A549 (cell line): Measurements from ENCODE around the gene SUPT5H. TPM values are rescaled to one million over a fixed set of nuclear protein-coding genes. Genes with fewer than 3 reads are reported as not detected.

ENCODE experiments used
- ATAC-seq, 2 experiments: fragments of 200-7000 bp in 1 of 2; fragments of >200 bp in 1 of 2; cut with Nextera tagmentation in 1 of 2; cut with Tn5 transposase in 1 of 2; 3 replicates each; pipeline versions ENCODE4 v1.8.0 to v1.9.1; 2018 to 2020; ENCODE audit warnings: mild to moderate bottlenecking in 1 of 2, moderate library complexity in 1 of 2
- CTCF ChIA-PET: fragments of 300-600 bp; sonication (Branson Sonifier 250); formaldehyde crosslinking; extraction: SDS; loops from one replicate; lab custom pipeline; 2021; ENCODE audit warnings: antibody characterized with exemption, inconsistent platforms; lab: Yijun Ruan, JAX
- POLR2A ChIA-PET: fragments of 350-600 bp; formaldehyde crosslinking; extraction: SDS; loops from one replicate; lab custom pipeline; 2021; ENCODE audit warnings: antibody characterized with exemption, inconsistent platforms; lab: Yijun Ruan, JAX
- DNase-seq, 2 experiments: peaks; one replicate each; pipeline versions ENCODE4 v3.0.0 to v3.0.0-alpha.2; 2011 to 2016; ENCODE audit warnings: low read depth in 1 of 2, low spot score in 1 of 2
- FAIRE-seq: peaks from 2 replicates; lab custom pipeline; 2011; peaks lifted over from hg19 to GRCh38; lab: Jason Lieb, UNC
- H3K27ac ChIP-seq, 2 experiments: fragments of >200 bp; sonication (Bioruptor Twin); formaldehyde crosslinking; 3 replicates each; pipeline ENCODE4 v1.5.1; 2016 to 2017
- H3K4me1 ChIP-seq: fragments of >200 bp; sonication (Bioruptor Twin); formaldehyde crosslinking; 3 replicates; pipeline ENCODE4 v1.6.1; 2016
- H3K4me2 ChIP-seq: fragments of >200 bp; sonication (Bioruptor Twin); formaldehyde crosslinking; 3 replicates; pipeline ENCODE4 v1.6.1; 2016
- H3K4me3 ChIP-seq: fragments of >200 bp; sonication (Bioruptor Twin); formaldehyde crosslinking; 3 replicates; pipeline ENCODE4 v1.5.1; 2016
- H3K9me3 ChIP-seq: fragments of >200 bp; sonication (Bioruptor Twin); formaldehyde crosslinking; 3 replicates; pipeline ENCODE4 v1.6.1; 2016
- CEBPB ChIP-seq, 2 experiments: fragments of >200 bp in 1 of 2; sonication (Bioruptor Twin) in 1 of 2; formaldehyde crosslinking in 1 of 2; IDR thresholded peaks; 2 replicates each; pipeline ENCODE4 v1.6.1; 2012 to 2016
- CHD4 ChIP-seq: fragments of 200-600 bp; sonication (generic); IDR thresholded peaks from 2 replicates; pipeline ENCODE4 v1.6.1; 2016; ENCODE audit warnings: antibody characterized with exemption, mild to moderate bottlenecking, borderline replicate concordance
- CTCF ChIP-seq: fragments of >200 bp; sonication (Bioruptor Twin); formaldehyde crosslinking; IDR thresholded peaks from 3 replicates; pipeline ENCODE4 v1.5.1; 2016
- EHF ChIP-seq: fragments of 250-450 bp; sonication (Bioruptor Pico); IDR thresholded peaks from 2 replicates; pipeline ENCODE4 v1.5.0; 2020; ENCODE audit warnings: mild to moderate bottlenecking
- EP300 ChIP-seq, 2 experiments: fragments of >200 bp; sonication (Bioruptor Twin); formaldehyde crosslinking; IDR thresholded peaks; 2 replicates in 1 of 2; 3 replicates in 1 of 2; pipeline ENCODE4 v1.6.1; 2016 to 2017
- ESRRA ChIP-seq: fragments of 150-350 bp; IDR thresholded peaks from 2 replicates; pipeline ENCODE4 v1.6.1; 2014; ENCODE audit warnings: mild to moderate bottlenecking, low read length, borderline replicate concordance
- FOSB ChIP-seq: fragments of 250-450 bp; sonication (Bioruptor Pico); IDR thresholded peaks from 2 replicates; pipeline ENCODE4 v1.5.0; 2020; ENCODE audit warnings: mild to moderate bottlenecking, moderate library complexity
- FOSL2 ChIP-seq, 2 experiments: fragments of 450-650 bp in 1 of 2; fragments of >200 bp in 1 of 2; sonication (Bioruptor Twin) in 1 of 2; formaldehyde crosslinking; IDR thresholded peaks; 2 replicates each; pipeline versions ENCODE4 v1.5.0 to v1.6.1; 2016 to 2020; ENCODE audit warnings: mild to moderate bottlenecking in 1 of 2, moderate library complexity in 1 of 2
- HES2 ChIP-seq: fragments of >200 bp; sonication (Bioruptor Twin); formaldehyde crosslinking; IDR thresholded peaks from 2 replicates; pipeline ENCODE4 v1.6.1; 2016
- HEYL ChIP-seq: fragments of 250-450 bp; sonication (Bioruptor Pico); IDR thresholded peaks from 2 replicates; pipeline ENCODE4 v1.8.0; 2021; ENCODE audit warnings: mild to moderate bottlenecking, moderate library complexity
- JUNB ChIP-seq: fragments of >200 bp; sonication (Bioruptor Twin); formaldehyde crosslinking; IDR thresholded peaks from 2 replicates; pipeline ENCODE4 v1.6.1; 2016
- MAFK ChIP-seq: fragments of 450-650 bp; IDR thresholded peaks from 2 replicates; pipeline ENCODE4 v1.6.1; 2014; ENCODE audit not compliant: partially characterized antibody
- NR3C1 ChIP-seq: fragments of >200 bp; sonication (Bioruptor Twin); formaldehyde crosslinking; IDR thresholded peaks from 3 replicates; pipeline ENCODE4 v1.6.1; 2017
- PBX3 ChIP-seq: IDR thresholded peaks from 2 replicates; pipeline ENCODE4 v1.6.1; 2012
- PHF8 ChIP-seq: fragments of 200-600 bp; sonication (generic); IDR thresholded peaks from 2 replicates; pipeline ENCODE4 v1.6.1; 2016; ENCODE audit warnings: low read depth, mild to moderate bottlenecking, antibody characterized with exemption, moderate library complexity, borderline replicate concordance
- RNF2 ChIP-seq: fragments of 200-600 bp; sonication (generic); IDR thresholded peaks from 2 replicates; pipeline ENCODE4 v1.6.1; 2016; ENCODE audit warnings: low read depth, mild to moderate bottlenecking, antibody characterized with exemption, moderate library complexity, borderline replicate concordance
- SREBF2 ChIP-seq: fragments of 450-650 bp; IDR thresholded peaks from 2 replicates; pipeline ENCODE4 v1.6.1; 2014; ENCODE audit warnings: mild to moderate bottlenecking, moderate library complexity
- TP53 ChIP-seq: fragments of 250-450 bp; sonication (Bioruptor Pico); IDR thresholded peaks from 2 replicates; pipeline ENCODE4 v1.5.0; 2021; ENCODE audit warnings: mild to moderate bottlenecking, moderate library complexity
- USF2 ChIP-seq: fragments of 450-650 bp; IDR thresholded peaks from 2 replicates; pipeline ENCODE4 v1.6.1; 2014; ENCODE audit warnings: antibody characterized with exemption
- ZC3H11A ChIP-seq: fragments of 450-650 bp; IDR thresholded peaks from 2 replicates; pipeline ENCODE4 v1.6.1; 2014; ENCODE audit warnings: antibody characterized with exemption, mild to moderate bottlenecking
- ZFP36 ChIP-seq: fragments of 450-650 bp; IDR thresholded peaks from 2 replicates; pipeline ENCODE4 v1.6.1; 2014; ENCODE audit warnings: borderline replicate concordance; ENCODE audit not compliant: partially characterized antibody
- WGBS: methylation state at CpG from one replicate; pipeline ENCODE4 v1.1.6; 2017; ENCODE audit errors: missing lambda C conversion rate; 5-methylcytosine and 5-hydroxymethylcytosine counted together
- polyA plus RNA-seq, 4 experiments: library from polyadenylated mRNA; depleted of rRNA in 3 of 4; stranded (reverse); fragments of >200 nt; fragmentation: RNase III in 1 of 4; extraction: RNeasy Plus Mini Kit Qiagen cat#74134 plus additional on column Dnase treatment in 1 of 4; gene quantifications; 2 replicates in 3 of 4; 3 replicates in 1 of 4; pipeline ENCODE4 v1.2.3, GENCODE V29; 2011 to 2017

SUPT5H gene
- polyA plus RNA-seq, 2 of the 4 experiments (the other 2 are of a cell fraction) = 186 to 222 TPM

- TF ChIP-seq FOSB (CRISPR knock-in tag) (no peak), JUNB (no peak)
- TF ChIP-seq, all 56 proteins: peak for 0
Measured at GRCh38 chr19:39481229-39481545, 35.8 kb downstream of the SUPT5H start (continued).

GRCh38 chr19:39481676-39482075 is 36.3 kb downstream of the SUPT5H start:
- Histone ChIP-seq H3K4me3 (peak overlapping the region; percentile 70), H3K9me3 (no peaks in the 10 kb centered on the region), H3K27ac (peak overlapping the region; percentile 86 to 92), H3K4me1 (peaks cover 15% of the 10 kb centered on the region), H3K4me2 (peak overlapping the region; percentile 85)
- FAIRE-seq (peak; percentile 28), ATAC-seq (no peak; a peak in 2 of 6 replicates), DNase-seq (no peak)
- TF ChIP-seq HEYL (CRISPR knock-in tag) = no peak
- TF ChIP-seq MAFK = no peak
- no peak for TF ChIP-seq RNF2
- no peak for TF ChIP-seq FOSL2 (IDR thresholded peaks at IDR 0.05)
- TF ChIP-seq FOSL2 (CRISPR knock-in tag; IDR thresholded peaks at IDR 0.05) = no peak
- no peak for TF ChIP-seq NR3C1
- TF ChIP-seq CEBPB (IDR thresholded peaks at IDR 0.05) = no peak
- no peak for TF ChIP-seq PHF8
- no peak for TF ChIP-seq SREBF2
- TF ChIP-seq PBX3 = no peak
- no peak for TF ChIP-seq CHD4
- no peak for TF ChIP-seq ZC3H11A
- TF ChIP-seq TP53 (CRISPR knock-in tag) = no peak
- no peak for TF ChIP-seq USF2
- no peak for TF ChIP-seq EP300 (IDR thresholded peaks at IDR 0.05)
- TF ChIP-seq EHF (CRISPR knock-in tag) = no peak
- TF ChIP-seq FOSB (CRISPR knock-in tag) = no peak
- 83% methylated on average over 11 of the region's 11 CpGs for WGBS
- CTCF ChIA-PET = interaction anchor here (0.7 to 8.8 kb wide), 10 partner anchors 11 to 70 kb away, joined by 3 to 108 read pairs (median 6); partner anchors contain the start of genes DLL3, EID2B and PLEKHG2
- POLR2A ChIA-PET = no interaction called here

- CTCF ChIA-PET = interaction anchor here (1.6 to 8.8 kb wide), 3 partner anchors 8 to 49 kb away, joined by 4 to 108 read pairs (median 51); partner anchors contain the start of genes DLL3 and EID2B
- H3K9me3 ChIP-seq = no peaks in the 10 kb centered on the region
- POLR2A ChIA-PET = no interaction called here
Measured at GRCh38 chr19:39483141-39483540, 37.8 kb downstream of the SUPT5H start.

More at GRCh38 chr19:39483141-39483540, 37.8 kb downstream of the SUPT5H start:
- ATAC-seq (no peak), FAIRE-seq (peak; percentile 39), DNase-seq (no peak)
- TF ChIP-seq HES2 (no peak), HEYL (CRISPR knock-in tag) (no peak), PHF8 (no peak), CTCF (no peak), ESRRA (no peak), ZFP36 (no peak)
- 74% methylated on average over 6 of the region's 6 CpGs for WGBS
- Histone ChIP-seq H3K4me2 (no peak overlapping the region), H3K4me1 (peaks cover 15% of the 10 kb centered on the region), H3K27ac (no peak overlapping the region), H3K4me3 (no peak overlapping the region)
